GM23248 (cell line): ENCODE results near the gene CDH22. TPM values are rescaled to one million over a fixed set of nuclear protein-coding genes. Genes with fewer than 3 reads are reported as not detected.

Source experiments
- DNase-seq: peaks from one replicate; pipeline ENCODE4 v3.0.0-alpha.2; 2015
- H2AFZ ChIP-seq: fragments of 200-600 bp; sonication (generic); 2 replicates; pipeline ENCODE4 v1.6.1; 2016; ENCODE audit warnings: antibody characterized with exemption
- H3F3A ChIP-seq: fragments of 200-600 bp; sonication (generic); 2 replicates; pipeline ENCODE4 v1.6.1; 2016; ENCODE audit warnings: mild to moderate bottlenecking, antibody characterized with exemption, mixed run types; ENCODE audit not compliant: insufficient read depth
- H3K27ac ChIP-seq: fragments of 200-600 bp; sonication (generic); 2 replicates; pipeline ENCODE4 v1.5.1; 2016; ENCODE audit warnings: mild to moderate bottlenecking
- H3K27me3 ChIP-seq: fragments of 200-600 bp; sonication (generic); replicated peaks from 2 replicates; pipeline ENCODE4 v1.6.1; 2016; ENCODE audit warnings: mild to moderate bottlenecking; ENCODE audit not compliant: insufficient read depth
- H3K36me3 ChIP-seq: fragments of 200-600 bp; sonication (generic); 2 replicates; pipeline ENCODE4 v1.6.1; 2016; ENCODE audit warnings: low read depth, mild to moderate bottlenecking
- H3K4me1 ChIP-seq: fragments of 200-600 bp; sonication (generic); 2 replicates; pipeline ENCODE4 v1.6.1; 2016; ENCODE audit warnings: mild to moderate bottlenecking; ENCODE audit not compliant: insufficient read depth
- H3K4me2 ChIP-seq: fragments of 200-600 bp; sonication (generic); one replicate; pipeline ENCODE4 v1.6.1; 2016; ENCODE audit warnings: mild to moderate bottlenecking; ENCODE audit not compliant: unreplicated experiment
- H3K4me3 ChIP-seq: fragments of 200-600 bp; sonication (generic); 2 replicates; pipeline ENCODE4 v1.5.1; 2016; ENCODE audit warnings: mild to moderate bottlenecking
- H3K79me2 ChIP-seq: fragments of 200-600 bp; sonication (generic); 2 replicates; pipeline ENCODE4 v1.6.1; 2016; ENCODE audit warnings: mild to moderate bottlenecking; ENCODE audit not compliant: insufficient read depth
- H3K9ac ChIP-seq: fragments of 200-600 bp; sonication (generic); 2 replicates; pipeline ENCODE4 v1.6.1; 2016; ENCODE audit warnings: mild to moderate bottlenecking
- H3K9me2 ChIP-seq: fragments of 200-600 bp; sonication (generic); 2 replicates; pipeline ENCODE4 v1.6.1; 2016; ENCODE audit warnings: mixed run types, mild to moderate bottlenecking, moderate library complexity; ENCODE audit not compliant: insufficient read depth
- H3K9me3 ChIP-seq: fragments of 200-600 bp; sonication (generic); one replicate; pipeline ENCODE4 v1.6.1; 2017; ENCODE audit warnings: low read depth
- H4K20me1 ChIP-seq: fragments of 200-600 bp; sonication (generic); 2 replicates; pipeline ENCODE4 v1.6.0; 2016; ENCODE audit not compliant: insufficient read depth
- EZH2 ChIP-seq: fragments of 200-600 bp; sonication (generic); IDR thresholded peaks from 2 replicates; pipeline ENCODE4 v1.6.1; 2018; ENCODE audit warnings: antibody characterized with exemption, mild to moderate bottlenecking; ENCODE audit not compliant: insufficient read depth, poor library complexity, severe bottlenecking
- EZH2phosphoT487 ChIP-seq: fragments of 200-600 bp; sonication (generic); IDR thresholded peaks from 2 replicates; pipeline ENCODE4 v1.6.1; 2018; ENCODE audit warnings: antibody characterized with exemption, moderate library complexity, mild to moderate bottlenecking, low read depth; ENCODE audit not compliant: insufficient read depth
- WGBS, 2 experiments: methylation state at CpG; one replicate each; pipeline ENCODE4 v1.1.6; 2015 to 2017; ENCODE audit warnings: low lambda C conversion rate in 2 of 2, low coverage in 1 of 2; ENCODE audit errors: missing lambda C conversion rate in 2 of 2; 5-methylcytosine and 5-hydroxymethylcytosine counted together
- in situ Hi-C: fragments of 300-500 bp; cut with MboI; formaldehyde crosslinking; loops from 2 replicates; pipeline ENCODE4 v1.15.0; 2020
- polyA plus RNA-seq: library from polyadenylated mRNA; unstranded; fragments of >200 nt; fragmentation: Nextera tagmentation; extraction: Ambion mirVana; gene quantifications from 2 replicates; pipeline ENCODE4 v1.2.1, GENCODE V29; 2016
- total RNA-seq: library from RNA; depleted of rRNA; stranded (reverse); fragments of >200 nt; shearing (Covaris generic); gene quantifications from 2 replicates; pipeline ENCODE4 v1.2.3, GENCODE V29; 2014; rRNA removed

The CDH22 gene, protein sequence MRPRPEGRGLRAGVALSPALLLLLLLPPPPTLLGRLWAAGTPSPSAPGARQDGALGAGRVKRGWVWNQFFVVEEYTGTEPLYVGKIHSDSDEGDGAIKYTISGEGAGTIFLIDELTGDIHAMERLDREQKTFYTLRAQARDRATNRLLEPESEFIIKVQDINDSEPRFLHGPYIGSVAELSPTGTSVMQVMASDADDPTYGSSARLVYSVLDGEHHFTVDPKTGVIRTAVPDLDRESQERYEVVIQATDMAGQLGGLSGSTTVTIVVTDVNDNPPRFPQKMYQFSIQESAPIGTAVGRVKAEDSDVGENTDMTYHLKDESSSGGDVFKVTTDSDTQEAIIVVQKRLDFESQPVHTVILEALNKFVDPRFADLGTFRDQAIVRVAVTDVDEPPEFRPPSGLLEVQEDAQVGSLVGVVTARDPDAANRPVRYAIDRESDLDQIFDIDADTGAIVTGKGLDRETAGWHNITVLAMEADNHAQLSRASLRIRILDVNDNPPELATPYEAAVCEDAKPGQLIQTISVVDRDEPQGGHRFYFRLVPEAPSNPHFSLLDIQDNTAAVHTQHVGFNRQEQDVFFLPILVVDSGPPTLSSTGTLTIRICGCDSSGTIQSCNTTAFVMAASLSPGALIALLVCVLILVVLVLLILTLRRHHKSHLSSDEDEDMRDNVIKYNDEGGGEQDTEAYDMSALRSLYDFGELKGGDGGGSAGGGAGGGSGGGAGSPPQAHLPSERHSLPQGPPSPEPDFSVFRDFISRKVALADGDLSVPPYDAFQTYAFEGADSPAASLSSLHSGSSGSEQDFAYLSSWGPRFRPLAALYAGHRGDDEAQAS
- total RNA-seq (not detected in 2 replicates), polyA plus RNA-seq (not detected in 2 replicates)

DNA sequence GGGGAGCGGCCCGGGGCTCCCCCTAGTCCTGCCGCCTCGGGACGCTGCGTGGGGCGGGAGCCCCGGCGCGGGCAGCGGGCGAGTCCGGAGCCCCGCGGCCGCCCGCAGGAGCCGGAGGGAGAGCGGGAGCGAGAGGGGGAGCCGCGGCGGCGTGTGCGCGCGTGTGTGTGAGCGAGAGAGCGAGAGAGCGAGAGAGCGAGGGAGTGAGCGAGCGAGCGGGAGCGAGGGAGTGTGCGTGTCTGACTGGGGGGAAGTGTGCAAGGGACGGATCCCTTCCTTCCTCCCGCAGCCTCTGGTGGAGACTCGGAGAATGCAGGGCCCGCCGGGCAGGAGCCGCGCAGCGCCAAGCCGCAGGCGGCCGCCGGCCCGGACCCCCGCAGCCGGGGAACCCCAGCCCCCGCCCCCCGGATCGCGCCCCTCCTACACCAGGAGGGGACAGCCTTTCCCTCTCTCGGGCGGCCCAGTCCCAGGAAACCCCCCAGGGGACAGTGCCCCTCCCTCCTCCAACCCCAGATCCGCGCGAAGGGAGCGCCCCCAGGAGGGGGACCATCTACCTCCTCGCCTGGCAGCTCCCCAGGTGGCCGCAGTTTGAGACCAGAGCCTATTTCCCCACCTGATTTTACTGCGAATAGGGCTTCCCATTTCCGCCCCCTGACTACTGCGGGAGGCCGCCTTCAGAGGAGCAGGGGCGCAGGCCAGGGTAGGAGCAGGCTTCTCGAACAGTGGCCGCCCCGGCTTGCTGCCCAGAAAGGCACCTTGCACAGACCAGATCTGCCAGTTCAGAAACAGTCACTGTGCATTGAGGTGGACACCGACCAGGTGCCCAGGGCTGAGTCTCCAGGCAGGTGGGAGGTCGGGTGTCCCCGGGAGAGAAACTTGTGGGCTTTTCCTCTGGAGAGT is at the start of gene CDH22:
Gene CDH22, minus strand, starts transcription at position 241 of the 900 bp plus-strand sequence. CDS start 57,204 bp downstream, outside the sequence.
- Histone ChIP-seq H3K27me3 (peaks cover 89% of the 10 kb centered on the region), H3F3A (no peaks in the 10 kb centered on the region), H3K9me2 (no peaks in the 10 kb centered on the region), H3K27ac (no peak within 1 kb of the TSS), H3K4me2 (peak within 1 kb of the TSS; percentile 57), H4K20me1 (no peaks in the 10 kb centered on the region), H2AFZ (no peak within 1 kb of the TSS), H3K79me2 (no peaks in the 10 kb centered on the region), H3K4me1 (no peaks in the 10 kb centered on the region), H3K4me3 (peak within 1 kb of the TSS; percentile 51; the same call in 1 of the 2 replicates), H3K36me3 (no peaks in the 10 kb centered on the region), H3K9ac (no peak within 1 kb of the TSS), H3K9me3 (no peaks in the 10 kb centered on the region)
- in situ Hi-C loops, result loop anchor here (25.0 kb wide), 1 partner anchor 296 kb away; the partner anchor contains the start of gene MMP9
- TF ChIP-seq EZH2 (peak; percentile 84), EZH2phosphoT487 (no peak)
- DNase-seq, result peak; percentile 65
- WGBS, 2 experiments, result 2 to 3% methylated on average over 19 to 68 of the region's 74 CpGs

DNA sequence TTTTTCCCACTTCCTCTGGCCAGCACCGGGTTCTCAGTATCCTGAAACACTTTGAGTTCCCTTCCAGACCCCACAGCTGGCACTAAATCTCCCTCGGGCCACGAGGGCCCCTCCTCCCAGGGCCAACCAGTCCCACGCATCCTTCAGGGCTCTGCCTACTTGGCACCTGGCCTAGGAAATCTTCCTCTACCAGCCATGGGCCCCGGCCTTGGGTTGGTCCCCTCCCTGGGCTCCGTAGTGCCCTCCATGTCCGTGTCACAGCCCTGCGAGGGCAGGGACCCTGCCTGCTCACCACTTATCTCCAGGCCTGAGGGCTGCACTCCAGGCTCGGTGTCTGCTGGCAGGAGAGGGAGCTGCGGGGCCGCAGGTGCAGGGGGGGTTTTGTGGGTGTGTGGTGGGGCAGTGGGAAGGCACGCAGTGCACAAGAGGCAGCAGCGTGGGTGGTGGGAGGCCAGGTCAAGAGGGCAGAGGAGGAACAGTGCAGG is 48.8 kb upstream of the CDH22 start:
- no peak overlapping the region for H2AFZ ChIP-seq
- no peak overlapping the region for H3K4me3 ChIP-seq
- TF ChIP-seq EZH2phosphoT487 (no peak), EZH2 (no peak)
- H3K4me1 ChIP-seq, result no peaks in the 10 kb centered on the region
- H4K20me1 ChIP-seq, result no peaks in the 10 kb centered on the region
- H3K27ac ChIP-seq, result no peak overlapping the region
- no peaks in the 10 kb centered on the region for H3K9me3 ChIP-seq
- H3K4me2 ChIP-seq, result no peak overlapping the region
- no peaks in the 10 kb centered on the region for H3K36me3 ChIP-seq
- no peaks in the 10 kb centered on the region for H3K9me2 ChIP-seq
- in situ Hi-C loops, result no loop called here
- no peak for DNase-seq
- no peaks in the 10 kb centered on the region for H3K27me3 ChIP-seq
- WGBS, 2 experiments, result 27 to 29% methylated on average over 13 of the region's 13 CpGs
- H3K9ac ChIP-seq, result no peak overlapping the region
- no peaks in the 10 kb centered on the region for H3F3A ChIP-seq
- peaks cover 31% of the 10 kb centered on the region for H3K79me2 ChIP-seq

DNA sequence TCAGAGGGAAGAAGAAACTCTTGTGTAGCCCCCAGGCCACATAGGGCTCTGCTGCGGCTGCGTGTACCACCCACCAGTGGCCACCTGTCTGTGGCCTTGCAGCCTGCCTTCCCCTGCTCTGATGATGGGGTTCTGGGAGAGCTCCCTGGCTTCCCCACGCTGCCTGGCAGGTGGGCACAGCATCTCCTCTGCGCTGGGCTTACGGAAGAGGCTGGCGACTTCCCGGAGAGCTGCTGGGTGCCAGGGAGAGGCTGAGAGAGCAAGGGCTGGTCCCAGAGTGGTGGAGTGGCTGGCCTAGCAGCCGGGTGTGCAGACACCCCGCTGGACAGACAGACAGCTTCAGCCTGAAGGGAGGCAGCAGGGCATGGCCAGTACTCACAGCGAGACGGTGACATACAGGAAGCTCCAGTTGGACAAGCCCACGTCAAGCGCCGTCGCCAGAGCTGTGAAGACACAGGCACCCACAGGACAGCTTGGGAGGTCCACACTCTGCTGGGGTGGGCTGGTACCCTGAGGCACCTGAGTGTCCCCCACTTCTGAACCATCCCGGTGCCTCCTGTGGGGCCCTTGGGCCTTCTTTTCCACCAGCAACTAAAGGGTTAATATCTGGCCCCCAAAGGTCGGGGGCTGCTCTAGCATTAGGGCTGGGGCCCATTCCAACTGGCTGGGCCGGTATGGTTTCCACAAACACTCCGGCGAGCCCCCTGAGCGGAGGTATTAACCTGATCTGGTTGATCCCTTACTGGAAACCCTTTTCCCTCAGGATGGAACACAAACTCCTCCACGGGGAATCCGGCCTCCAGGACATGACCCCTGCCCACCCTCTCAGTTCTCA is 48.1 kb upstream of the CDH22 start:
- H3K27me3 ChIP-seq, result no peaks in the 10 kb centered on the region
- H3K36me3 ChIP-seq, result no peaks in the 10 kb centered on the region
- no peaks in the 10 kb centered on the region for H3K9me3 ChIP-seq
- DNase-seq, result no peak
- H2AFZ ChIP-seq, result no peak overlapping the region
- H3F3A ChIP-seq, result no peaks in the 10 kb centered on the region
- H3K9ac ChIP-seq, result no peak overlapping the region
- 0 out of 2 replicates have a peak, but pooled peaks cover 4% of the 10 kb centered on the region for H3K4me1 ChIP-seq
- no peak overlapping the region for H3K4me2 ChIP-seq
- WGBS, 2 experiments, result 78 to 87% methylated on average over 21 to 23 of the region's 23 CpGs
- no peak overlapping the region for H3K27ac ChIP-seq
- H3K9me2 ChIP-seq, result no peaks in the 10 kb centered on the region
- no peak for TF ChIP-seq EZH2
- no peak for TF ChIP-seq EZH2phosphoT487
- in situ Hi-C loops, result no loop called here
- H4K20me1 ChIP-seq, result no peaks in the 10 kb centered on the region
- H3K79me2 ChIP-seq, result peaks cover 24% of the 10 kb centered on the region
- no peak overlapping the region for H3K4me3 ChIP-seq
